ENCODE results near the gene JPT2. TPM values are rescaled to one million over a fixed set of nuclear protein-coding genes. Genes with fewer than 3 reads are reported as not detected.

Gene JPT2
- total and polyA plus RNA-seq, 4 donors: 24.4 to 45.8 (median 39.1) TPM

- H3K27me3 ChIP-seq (ENCODE audit: control insufficient read depth, insufficient read depth, low read length): no peaks in the 10 kb centered on the region
- no peak for DNase-seq (ENCODE audit: low read depth in 4 of 6, low spot score in 6 of 6)
- no peaks in the 10 kb centered on the region for H3K4me1 ChIP-seq (ENCODE audit: control insufficient read depth, insufficient read depth, low read length)
- no peaks in the 10 kb centered on the region for H3K9me3 ChIP-seq (ENCODE audit: control insufficient read depth, insufficient read depth, low read length)
- H3K36me3 ChIP-seq (ENCODE audit: control insufficient read depth, insufficient read depth, low read length): peaks cover 98% of the 10 kb centered on the region
- no peak overlapping the region for H3K27ac ChIP-seq (ENCODE audit: low read depth, low read length)
- H3K4me3 ChIP-seq (ENCODE audit: low read depth, low read length): no peak overlapping the region
- 95% methylated on average over 15 of the region's 19 CpGs for WGBS (ENCODE audit: insufficient coverage)
Observed at GRCh38 chr16:1670371-1670770, 7.7 kb upstream of the JPT2 start.

DNA sequence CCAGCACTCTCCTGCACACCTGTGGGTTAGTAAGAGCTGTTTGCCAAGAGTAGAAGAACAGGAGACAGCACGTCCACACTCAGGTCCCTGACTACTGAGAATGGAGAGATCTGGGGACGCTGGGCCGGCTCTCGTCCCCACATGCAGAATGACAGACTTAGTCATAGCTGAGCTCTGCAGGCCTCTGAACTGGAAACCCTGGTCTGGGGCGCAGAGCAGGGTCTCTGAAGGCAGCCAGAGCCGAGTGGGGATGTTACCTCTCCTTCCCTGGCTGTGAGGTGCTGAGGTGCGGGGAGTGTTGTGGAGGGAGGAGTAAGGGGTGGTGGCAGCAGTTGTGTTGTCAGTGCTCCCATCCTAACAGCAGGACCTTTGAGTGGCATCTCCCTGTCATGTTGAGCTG is 7.2 kb upstream of the JPT2 start:
- H3K36me3 ChIP-seq (ENCODE audit: control insufficient read depth, insufficient read depth, low read length): peaks cover 98% of the 10 kb centered on the region
- WGBS (ENCODE audit: insufficient coverage): 96% methylated on average over 7 of the region's 7 CpGs
- no peak for DNase-seq (ENCODE audit: low read depth in 4 of 6, low spot score in 6 of 6)
- H3K27me3 ChIP-seq (ENCODE audit: control insufficient read depth, insufficient read depth, low read length): no peaks in the 10 kb centered on the region
- no peaks in the 10 kb centered on the region for H3K9me3 ChIP-seq (ENCODE audit: control insufficient read depth, insufficient read depth, low read length)
- no peak overlapping the region for H3K27ac ChIP-seq (ENCODE audit: low read depth, low read length)
- H3K4me1 ChIP-seq (ENCODE audit: control insufficient read depth, insufficient read depth, low read length): no peaks in the 10 kb centered on the region
- H3K4me3 ChIP-seq (ENCODE audit: low read depth, low read length): no peak overlapping the region

- peaks cover 85% of the 10 kb centered on the region for H3K36me3 ChIP-seq (ENCODE audit: control insufficient read depth, insufficient read depth, low read length)
- H3K27me3 ChIP-seq (ENCODE audit: control insufficient read depth, insufficient read depth, low read length): no peaks in the 10 kb centered on the region
- H3K27ac ChIP-seq (ENCODE audit: low read depth, low read length): no peak overlapping the region
- DNase-seq (ENCODE audit: low read depth in 4 of 6, low spot score in 6 of 6): no peak
- H3K4me1 ChIP-seq (ENCODE audit: control insufficient read depth, insufficient read depth, low read length): peaks cover 1% of the 10 kb centered on the region
- WGBS (ENCODE audit: insufficient coverage): 95% methylated on average over 23 of the region's 26 CpGs
- no peaks in the 10 kb centered on the region for H3K9me3 ChIP-seq (ENCODE audit: control insufficient read depth, insufficient read depth, low read length)
- H3K4me3 ChIP-seq (ENCODE audit: low read depth, low read length): no peak overlapping the region
Observed at GRCh38 chr16:1673424-1674151, 4.5 kb upstream of the JPT2 start.

- Histone ChIP-seq H3K27ac (ENCODE audit: low read depth, low read length) (no peak overlapping the region), H3K36me3 (ENCODE audit: control insufficient read depth, insufficient read depth, low read length) (peaks cover 78% of the 10 kb centered on the region), H3K4me1 (ENCODE audit: control insufficient read depth, insufficient read depth, low read length) (peaks cover 7% of the 10 kb centered on the region), H3K9me3 (ENCODE audit: control insufficient read depth, insufficient read depth, low read length) (no peaks in the 10 kb centered on the region), H3K4me3 (ENCODE audit: low read depth, low read length) (no peak overlapping the region), H3K27me3 (ENCODE audit: control insufficient read depth, insufficient read depth, low read length) (no peaks in the 10 kb centered on the region)
- WGBS (ENCODE audit: insufficient coverage): 85% methylated on average over 7 of the region's 7 CpGs
- no peak for DNase-seq (ENCODE audit: low read depth in 4 of 6, low spot score in 6 of 6)
Observed at GRCh38 chr16:1674306-1674705, 3.8 kb upstream of the JPT2 start.

GRCh38 chr16:1674751-1675664 is 3.1 kb upstream of the JPT2 start:
- 94% methylated on average over 17 of the region's 19 CpGs for WGBS (ENCODE audit: insufficient coverage)
- DNase-seq (ENCODE audit: low read depth in 4 of 6, low spot score in 6 of 6): no peak
- no peak overlapping the region for H3K27ac ChIP-seq (ENCODE audit: low read depth, low read length)
- peaks cover 14% of the 10 kb centered on the region for H3K4me1 ChIP-seq (ENCODE audit: control insufficient read depth, insufficient read depth, low read length)
- peaks cover 71% of the 10 kb centered on the region for H3K36me3 ChIP-seq (ENCODE audit: control insufficient read depth, insufficient read depth, low read length)
- H3K27me3 ChIP-seq (ENCODE audit: control insufficient read depth, insufficient read depth, low read length): no peaks in the 10 kb centered on the region
- no peak overlapping the region for H3K4me3 ChIP-seq (ENCODE audit: low read depth, low read length)
- no peaks in the 10 kb centered on the region for H3K9me3 ChIP-seq (ENCODE audit: control insufficient read depth, insufficient read depth, low read length)

DNA sequence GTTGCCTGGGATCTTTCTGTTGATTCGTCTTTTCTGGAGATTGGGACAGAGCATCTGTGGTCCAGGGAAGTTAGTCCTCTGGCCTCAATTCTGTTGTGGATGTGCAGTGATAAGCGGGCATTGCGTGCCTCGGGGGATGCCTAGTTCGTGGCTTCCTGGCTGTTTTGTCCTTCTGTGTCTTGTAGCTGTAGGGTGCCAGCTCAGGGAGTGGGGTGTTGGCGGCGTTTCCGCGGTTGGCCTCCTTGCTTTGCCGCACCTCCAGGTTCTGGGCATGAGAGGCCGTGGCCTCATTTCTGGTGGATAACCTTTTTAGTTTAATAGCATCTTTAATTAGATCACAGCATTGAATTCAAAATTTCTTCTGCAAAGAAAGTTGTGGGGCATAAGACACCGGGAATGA is 1.4 kb upstream of the JPT2 start:
- Histone ChIP-seq H3K4me3 (ENCODE audit: low read depth, low read length) (no peak overlapping the region), H3K4me1 (ENCODE audit: control insufficient read depth, insufficient read depth, low read length) (peaks cover 25% of the 10 kb centered on the region), H3K36me3 (ENCODE audit: control insufficient read depth, insufficient read depth, low read length) (peaks cover 58% of the 10 kb centered on the region), H3K9me3 (ENCODE audit: control insufficient read depth, insufficient read depth, low read length) (no peaks in the 10 kb centered on the region), H3K27me3 (ENCODE audit: control insufficient read depth, insufficient read depth, low read length) (no peaks in the 10 kb centered on the region), H3K27ac (ENCODE audit: low read depth, low read length) (no peak overlapping the region)
- no peak for DNase-seq (ENCODE audit: low read depth in 4 of 6, low spot score in 6 of 6)
- 88% methylated on average over 10 of the region's 12 CpGs for WGBS (ENCODE audit: insufficient coverage)

DNA sequence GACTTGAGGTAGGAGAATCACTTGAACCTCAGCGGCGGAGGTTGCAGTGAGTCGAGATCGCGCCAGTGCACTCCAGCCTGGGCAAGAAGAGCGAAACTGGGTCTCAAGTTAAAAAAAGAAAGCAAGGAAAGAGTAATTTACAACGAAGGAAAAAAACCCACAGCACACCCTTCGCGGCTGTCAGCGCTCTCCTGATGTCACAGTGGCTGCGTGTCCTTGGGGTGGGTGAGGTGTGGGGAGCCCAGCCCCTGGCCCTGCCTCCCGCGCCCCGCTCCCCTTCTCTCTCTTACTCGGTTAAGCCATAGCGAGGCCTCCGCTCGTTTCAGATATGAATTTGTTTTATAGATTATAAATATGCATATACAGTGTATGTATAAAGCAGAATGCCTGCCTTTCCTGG is 740 bp upstream of the JPT2 start:
- Histone ChIP-seq H3K4me3 (ENCODE audit: low read depth, low read length) (no peak overlapping the region), H3K4me1 (ENCODE audit: control insufficient read depth, insufficient read depth, low read length) (peaks cover 25% of the 10 kb centered on the region), H3K27me3 (ENCODE audit: control insufficient read depth, insufficient read depth, low read length) (no peaks in the 10 kb centered on the region), H3K27ac (ENCODE audit: low read depth, low read length) (no peak overlapping the region), H3K9me3 (ENCODE audit: control insufficient read depth, insufficient read depth, low read length) (no peaks in the 10 kb centered on the region), H3K36me3 (ENCODE audit: control insufficient read depth, insufficient read depth, low read length) (peaks cover 51% of the 10 kb centered on the region)
- WGBS (ENCODE audit: insufficient coverage): 98% methylated on average over 6 of the region's 18 CpGs
- DNase-seq (ENCODE audit: low read depth in 4 of 6, low spot score in 6 of 6): no peak

DNA sequence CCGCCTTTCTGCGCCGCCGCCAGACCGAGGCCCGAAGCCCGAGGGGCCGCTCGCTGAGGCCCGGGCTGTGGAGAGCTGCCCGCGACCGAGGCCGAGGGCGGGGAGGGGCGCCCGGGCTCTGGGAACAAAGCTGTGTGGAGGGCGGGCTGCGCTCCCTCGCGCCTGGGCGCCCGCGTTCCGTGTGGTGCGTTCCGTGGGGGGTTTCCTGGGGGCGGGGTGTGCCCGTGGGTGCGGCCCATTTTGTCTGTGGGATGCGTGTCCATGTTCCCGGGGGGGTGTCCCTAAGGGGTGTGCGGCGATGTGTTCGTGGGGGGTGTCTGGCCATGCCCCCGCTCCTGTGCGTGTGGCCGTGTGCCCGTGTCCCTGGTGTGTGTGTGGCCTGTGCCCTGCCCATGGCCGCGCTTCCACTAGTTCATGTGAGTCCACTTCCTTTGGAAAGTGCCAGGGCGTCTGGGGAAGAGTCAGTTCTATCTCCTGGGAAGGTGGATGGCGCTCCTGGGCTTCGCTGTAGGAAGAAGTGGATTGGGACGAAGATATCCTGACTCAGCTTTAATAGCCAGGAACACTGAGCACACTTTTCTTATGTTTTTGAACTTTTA is 520 bp downstream of the JPT2 start:
- Histone ChIP-seq H3K36me3 (ENCODE audit: control insufficient read depth, insufficient read depth, low read length) (peaks cover 45% of the 10 kb centered on the region), H3K27me3 (ENCODE audit: control insufficient read depth, insufficient read depth, low read length) (no peaks in the 10 kb centered on the region), H3K4me3 (ENCODE audit: low read depth, low read length) (peak overlapping the region; percentile 62), H3K4me1 (ENCODE audit: control insufficient read depth, insufficient read depth, low read length) (peaks cover 25% of the 10 kb centered on the region), H3K9me3 (ENCODE audit: control insufficient read depth, insufficient read depth, low read length) (no peaks in the 10 kb centered on the region), H3K27ac (ENCODE audit: low read depth, low read length) (no peak overlapping the region)
- peak in 1 of 6 donors; percentile 37 for DNase-seq (ENCODE audit: low read depth in 4 of 6, low spot score in 6 of 6)
- WGBS (ENCODE audit: insufficient coverage): 0% methylated on average over 43 of the region's 45 CpGs

DNA sequence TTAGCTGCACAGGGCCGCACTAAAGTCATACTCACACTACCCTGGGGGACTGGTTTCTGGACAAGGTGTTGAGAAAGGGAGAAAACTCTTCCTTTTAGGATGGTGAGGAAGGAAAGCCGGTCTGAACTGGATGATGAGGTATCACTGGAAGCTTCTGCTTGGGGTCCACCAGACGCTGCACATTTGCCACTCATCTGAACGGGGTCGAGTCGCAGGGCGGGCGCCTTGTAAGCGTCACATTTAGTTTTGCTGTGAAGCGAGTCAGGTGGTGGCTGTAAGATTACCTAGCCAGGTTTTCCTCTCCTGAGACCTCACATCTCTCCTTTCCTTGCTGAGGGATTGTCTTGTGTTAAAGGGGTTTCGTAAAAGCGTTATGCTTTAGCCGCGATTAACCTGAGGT is 2.3 kb downstream of the JPT2 start:
- no peak for DNase-seq (ENCODE audit: low read depth in 4 of 6, low spot score in 6 of 6)
- Histone ChIP-seq H3K27ac (ENCODE audit: low read depth, low read length) (no peak overlapping the region), H3K9me3 (ENCODE audit: control insufficient read depth, insufficient read depth, low read length) (no peaks in the 10 kb centered on the region), H3K27me3 (ENCODE audit: control insufficient read depth, insufficient read depth, low read length) (no peaks in the 10 kb centered on the region), H3K36me3 (ENCODE audit: control insufficient read depth, insufficient read depth, low read length) (peaks cover 40% of the 10 kb centered on the region), H3K4me1 (ENCODE audit: control insufficient read depth, insufficient read depth, low read length) (peaks cover 25% of the 10 kb centered on the region), H3K4me3 (ENCODE audit: low read depth, low read length) (no peak overlapping the region)
- WGBS (ENCODE audit: insufficient coverage): no CpG with 5 or more reads among the region's 14 CpGs
